Esophagus squamous epithelium (tissue), 4 donors: ENCODE measurements around the gene MYO1D.

Experiments
- POLR2A ChIP-seq, 4 donors: fragments of 450-650 bp; IDR thresholded peaks; one replicate each; pipeline ENCODE4 v1.6.1; 2017; ENCODE audit warnings: antibody characterized with exemption in 4 of 4, mild to moderate bottlenecking in 4 of 4, moderate library complexity in 3 of 4
- TF ChIP-seq, protein P1 (sequence below), 6 experiments: fragments of 450-650 bp in 4 of 6; fragments of 200-600 bp in 2 of 6; sonication (generic) in 2 of 6; IDR thresholded peaks; one replicate each; pipeline ENCODE4 v1.5.1; 2016 to 2019; ENCODE audit warnings: antibody characterized with exemption in 6 of 6, mild to moderate bottlenecking in 4 of 6, moderate library complexity in 4 of 6

DNA sequence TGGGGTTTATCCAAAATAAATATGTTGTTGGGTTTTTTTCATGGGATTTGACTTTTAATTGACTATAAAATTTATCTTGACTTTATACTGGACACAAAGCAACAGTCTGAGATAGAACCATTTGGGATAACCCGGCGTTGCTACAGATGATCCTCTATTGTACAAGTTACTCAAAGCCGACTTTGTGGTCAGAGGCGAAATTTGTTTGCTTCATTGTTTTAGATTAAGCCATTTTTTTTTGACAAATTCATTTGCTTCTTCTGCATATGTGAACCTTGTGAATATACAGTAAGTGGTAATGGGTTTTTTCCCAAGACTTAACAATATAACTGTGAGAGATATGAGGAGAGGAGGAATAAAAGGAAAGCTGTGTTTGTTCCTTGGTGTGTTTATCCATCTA, 11.8 kb downstream of the MYO1D start:
- TF ChIP-seq POLR2A (IDR thresholded peaks at IDR 0.05) = no peak
- TF ChIP-seq, protein P1, sequence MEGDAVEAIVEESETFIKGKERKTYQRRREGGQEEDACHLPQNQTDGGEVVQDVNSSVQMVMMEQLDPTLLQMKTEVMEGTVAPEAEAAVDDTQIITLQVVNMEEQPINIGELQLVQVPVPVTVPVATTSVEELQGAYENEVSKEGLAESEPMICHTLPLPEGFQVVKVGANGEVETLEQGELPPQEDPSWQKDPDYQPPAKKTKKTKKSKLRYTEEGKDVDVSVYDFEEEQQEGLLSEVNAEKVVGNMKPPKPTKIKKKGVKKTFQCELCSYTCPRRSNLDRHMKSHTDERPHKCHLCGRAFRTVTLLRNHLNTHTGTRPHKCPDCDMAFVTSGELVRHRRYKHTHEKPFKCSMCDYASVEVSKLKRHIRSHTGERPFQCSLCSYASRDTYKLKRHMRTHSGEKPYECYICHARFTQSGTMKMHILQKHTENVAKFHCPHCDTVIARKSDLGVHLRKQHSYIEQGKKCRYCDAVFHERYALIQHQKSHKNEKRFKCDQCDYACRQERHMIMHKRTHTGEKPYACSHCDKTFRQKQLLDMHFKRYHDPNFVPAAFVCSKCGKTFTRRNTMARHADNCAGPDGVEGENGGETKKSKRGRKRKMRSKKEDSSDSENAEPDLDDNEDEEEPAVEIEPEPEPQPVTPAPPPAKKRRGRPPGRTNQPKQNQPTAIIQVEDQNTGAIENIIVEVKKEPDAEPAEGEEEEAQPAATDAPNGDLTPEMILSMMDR (IDR thresholded peaks at IDR 0.05) = no peak
